Measurements from ENCODE around the gene RASSF3. TPM values are rescaled to one million over a fixed set of nuclear protein-coding genes. Genes with fewer than 3 reads are reported as not detected.
"Not testable (repeated sequence)": the region's sequence is repeated elsewhere in the genome, so short reads cannot be mapped to it uniquely, and the experiment has no call there.

Gene RASSF3
- total RNA-seq, 1 experiment from 2014 or later, result 13.4 TPM

- no peak for TF ChIP-seq EZH2phosphoT487 (IDR thresholded peaks at IDR 0.05; ENCODE audit: borderline replicate concordance, low read length)
- TF ChIP-seq EZH2 (IDR thresholded peaks at IDR 0.05; ENCODE audit: low read length, unreplicated experiment), result no peak
- TF ChIP-seq CTCF (conservative IDR thresholded peaks at IDR 0.05; ENCODE audit: low read depth, low read length), result no peak
- Histone ChIP-seq H3K9me2 (replicated peaks; ENCODE audit: low read length) (no peaks in the 10 kb centered on the region), H3K9ac (ENCODE audit: low read length) (no peak overlapping the region), H3K4me3 (ENCODE audit: low read length) (no peak overlapping the region), H3K4me2 (ENCODE audit: low read length) (no peak overlapping the region), H4K20me1 (ENCODE audit: low read length) (peaks cover 3% of the 10 kb centered on the region; the same call in 1 of the 2 replicates), H3K79me2 (ENCODE audit: low read length) (peaks cover 38% of the 10 kb centered on the region), H3K27ac (ENCODE audit: low read length) (no peak overlapping the region), H3K9me3 (ENCODE audit: low read length) (no peaks in the 10 kb centered on the region), H3K4me1 (ENCODE audit: insufficient read depth, low read length) (peaks cover 17% of the 10 kb centered on the region), H3F3A (ENCODE audit: low read length, unreplicated experiment) (no peaks in the 10 kb centered on the region), H3K27me3 (ENCODE audit: low read length) (no peaks in the 10 kb centered on the region), H3K36me3 (ENCODE audit: low read depth, low read length) (no peaks in the 10 kb centered on the region), H2AFZ (ENCODE audit: low read length) (no peak overlapping the region)
- BruUV-seq (replicated peaks), result no TSS peak
- DNase-seq (no peak), ATAC-seq (no peak)
- POLR2A ChIA-PET (ENCODE audit: unreplicated experiment), result no interaction called here
- CTCF ChIA-PET, result no interaction called here
- intact Hi-C loops (cut with micrococcal nuclease), result no loop called here
These were observed 42.8 kb downstream of the RASSF3 start for GRCh38 chr12:64653123-64653522.

GRCh38 chr12:64653907-64654306 is 43.6 kb downstream of the RASSF3 start:
- H3K27me3 ChIP-seq (ENCODE audit: low read length); H3K27ac ChIP-seq (ENCODE audit: low read length); H3K36me3 ChIP-seq (ENCODE audit: low read depth, low read length); CTCF ChIA-PET; H3K4me2 ChIP-seq (ENCODE audit: low read length); H3F3A ChIP-seq (ENCODE audit: low read length, unreplicated experiment); ATAC-seq; BruUV-seq (replicated peaks); H3K9me2 ChIP-seq (replicated peaks; ENCODE audit: low read length); H4K20me1 ChIP-seq (ENCODE audit: low read length); H3K4me3 ChIP-seq (ENCODE audit: low read length); DNase-seq; H3K9me3 ChIP-seq (ENCODE audit: low read length); H3K9ac ChIP-seq (ENCODE audit: low read length); intact Hi-C loops (cut with micrococcal nuclease); H2AFZ ChIP-seq (ENCODE audit: low read length); POLR2A ChIA-PET (ENCODE audit: unreplicated experiment): not testable (repeated sequence)
- Histone ChIP-seq H3K4me1 (ENCODE audit: insufficient read depth, low read length) (peaks cover 17% of the 10 kb centered on the region), H3K79me2 (ENCODE audit: low read length) (peaks cover 37% of the 10 kb centered on the region)

- Histone ChIP-seq H4K20me1 (ENCODE audit: low read length) (peaks cover 3% of the 10 kb centered on the region; the same call in 1 of the 2 replicates), H3K9ac (ENCODE audit: low read length) (no peak overlapping the region), H3K4me3 (ENCODE audit: low read length) (no peak overlapping the region), H3K4me1 (ENCODE audit: insufficient read depth, low read length) (peaks cover 13% of the 10 kb centered on the region), H3K9me3 (ENCODE audit: low read length) (no peaks in the 10 kb centered on the region), H3K36me3 (ENCODE audit: low read depth, low read length) (no peaks in the 10 kb centered on the region), H3K9me2 (replicated peaks; ENCODE audit: low read length) (no peaks in the 10 kb centered on the region), H2AFZ (ENCODE audit: low read length) (no peak overlapping the region), H3F3A (ENCODE audit: low read length, unreplicated experiment) (no peaks in the 10 kb centered on the region), H3K27me3 (ENCODE audit: low read length) (no peaks in the 10 kb centered on the region), H3K79me2 (ENCODE audit: low read length) (peaks cover 33% of the 10 kb centered on the region), H3K4me2 (ENCODE audit: low read length) (no peak overlapping the region), H3K27ac (ENCODE audit: low read length) (no peak overlapping the region)
- ATAC-seq (no peak), DNase-seq (no peak)
- ChIA-PET CTCF (no interaction called here), POLR2A (ENCODE audit: unreplicated experiment) (no interaction called here)
- no TSS peak for BruUV-seq (replicated peaks)
- intact Hi-C loops (cut with micrococcal nuclease), result no loop called here
- no peak for TF ChIP-seq EZH2phosphoT487 (IDR thresholded peaks at IDR 0.05; ENCODE audit: borderline replicate concordance, low read length)
- TF ChIP-seq CTCF (conservative IDR thresholded peaks at IDR 0.05; ENCODE audit: low read depth, low read length), result no peak
- TF ChIP-seq EZH2 (IDR thresholded peaks at IDR 0.05; ENCODE audit: low read length, unreplicated experiment), result no peak
These were observed 44.8 kb downstream of the RASSF3 start for GRCh38 chr12:64655141-64655540.
